ENCODE data around the gene MACF1.

- TF ChIP-seq CTCF (IDR thresholded peaks at IDR 0.05) (no peak), POLR2A (IDR thresholded peaks at IDR 0.05; ENCODE audit: low read depth) (no peak), EP300 (IDR thresholded peaks at IDR 0.05) (no peak)
Observed at GRCh38 chr1:39187275-39188046, 17.0 kb upstream of the MACF1 start.

All from esophagus muscularis mucosa (tissue), 4 donors.